Measurements from ENCODE around the gene KATNA1.

DNA sequence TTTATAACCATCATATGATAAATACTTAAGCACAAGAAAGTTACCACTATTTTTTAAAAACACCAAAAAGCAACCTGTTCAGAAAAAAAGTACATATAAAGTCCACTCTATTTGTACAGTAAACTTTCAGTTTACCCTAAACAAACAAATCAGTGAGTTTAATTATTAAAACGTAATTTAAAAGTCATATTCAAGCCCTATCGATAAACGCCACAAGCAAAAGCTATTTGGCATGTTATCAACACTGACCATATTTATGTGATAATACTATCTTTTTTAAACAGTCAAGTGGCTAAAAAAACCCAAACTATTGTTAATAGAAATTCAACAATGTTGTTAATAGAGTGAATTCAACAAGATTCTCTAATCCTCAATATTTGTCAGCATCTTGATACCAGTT, 1.9 kb downstream of the KATNA1 start:
- TF ChIP-seq EZH2phosphoT487 (IDR thresholded peaks at IDR 0.05; ENCODE audit: borderline replicate concordance) = no peak
- TF ChIP-seq, protein P1, sequence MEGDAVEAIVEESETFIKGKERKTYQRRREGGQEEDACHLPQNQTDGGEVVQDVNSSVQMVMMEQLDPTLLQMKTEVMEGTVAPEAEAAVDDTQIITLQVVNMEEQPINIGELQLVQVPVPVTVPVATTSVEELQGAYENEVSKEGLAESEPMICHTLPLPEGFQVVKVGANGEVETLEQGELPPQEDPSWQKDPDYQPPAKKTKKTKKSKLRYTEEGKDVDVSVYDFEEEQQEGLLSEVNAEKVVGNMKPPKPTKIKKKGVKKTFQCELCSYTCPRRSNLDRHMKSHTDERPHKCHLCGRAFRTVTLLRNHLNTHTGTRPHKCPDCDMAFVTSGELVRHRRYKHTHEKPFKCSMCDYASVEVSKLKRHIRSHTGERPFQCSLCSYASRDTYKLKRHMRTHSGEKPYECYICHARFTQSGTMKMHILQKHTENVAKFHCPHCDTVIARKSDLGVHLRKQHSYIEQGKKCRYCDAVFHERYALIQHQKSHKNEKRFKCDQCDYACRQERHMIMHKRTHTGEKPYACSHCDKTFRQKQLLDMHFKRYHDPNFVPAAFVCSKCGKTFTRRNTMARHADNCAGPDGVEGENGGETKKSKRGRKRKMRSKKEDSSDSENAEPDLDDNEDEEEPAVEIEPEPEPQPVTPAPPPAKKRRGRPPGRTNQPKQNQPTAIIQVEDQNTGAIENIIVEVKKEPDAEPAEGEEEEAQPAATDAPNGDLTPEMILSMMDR (conservative IDR thresholded peaks at IDR 0.05; ENCODE audit: low read length) = no peak
